ENCODE results near the gene IL1R2. TPM values are rescaled to one million over a fixed set of nuclear protein-coding genes. Genes with fewer than 3 reads are reported as not detected.

The IL1R2 gene
- total and polyA plus RNA-seq, 2 of the 13 experiments (the other 11 are each of a cell fraction or from before 2014, with no cell fraction given): 3.6 to 7.3 TPM

- TF ChIP-seq CAMTA2 (CRISPR knock-in tag; IDR thresholded peaks at IDR 0.05; ENCODE audit: borderline replicate concordance): no peak
- TF ChIP-seq DRAP1 (CRISPR knock-in tag; IDR thresholded peaks at IDR 0.05): peak; percentile 94
- TF ChIP-seq PAWR (CRISPR knock-in tag; IDR thresholded peaks at IDR 0.05; ENCODE audit: borderline replicate concordance): 0 out of 2 replicates have a peak, but pooled peaks have one; percentile 8
- TF ChIP-seq SALL2 (CRISPR knock-in tag; IDR thresholded peaks at IDR 0.05): no peak
- 0 out of 2 replicates have a peak, but pooled peaks have one; percentile 38 for TF ChIP-seq ZNF263 (CRISPR knock-in tag; IDR thresholded peaks at IDR 0.05)
- TF ChIP-seq CENPX (CRISPR knock-in tag; IDR thresholded peaks at IDR 0.05): no peak
- peak; percentile 84; the same call in 1 of the 2 replicates for TF ChIP-seq JUN (CRISPR knock-in tag; IDR thresholded peaks at IDR 0.05)
- TF ChIP-seq ZNF547 (CRISPR knock-in tag; IDR thresholded peaks at IDR 0.05): peak; percentile 58; the same call in 1 of the 2 replicates
- TF ChIP-seq SIN3A (IDR thresholded peaks at IDR 0.05; ENCODE audit: borderline replicate concordance, low read depth, low read length): peak; percentile 32; the same call in 1 of the 2 replicates
- peak; percentile 97 for TF ChIP-seq MLX (CRISPR knock-in tag; IDR thresholded peaks at IDR 0.05)
- peak; percentile 66; the same call in 1 of the 2 replicates for TF ChIP-seq ZNF598 (CRISPR knock-in tag; IDR thresholded peaks at IDR 0.05; ENCODE audit: borderline replicate concordance)
- TF ChIP-seq ZSCAN21 (CRISPR knock-in tag; IDR thresholded peaks at IDR 0.05; ENCODE audit: borderline replicate concordance): peak; percentile 80
- TF ChIP-seq ZFP36L1 (CRISPR knock-in tag; IDR thresholded peaks at IDR 0.05): peak; percentile 82
- peak; percentile 67; the same call in 1 of the 2 replicates for TF ChIP-seq TAF1 (CRISPR knock-in tag; IDR thresholded peaks at IDR 0.05)
- peak; percentile 52; the same call in 1 of the 2 replicates for TF ChIP-seq SP4 (CRISPR knock-in tag; IDR thresholded peaks at IDR 0.05)
- no peak for TF ChIP-seq ZFP62 (CRISPR knock-in tag; IDR thresholded peaks at IDR 0.05)
- peak; percentile 99 for TF ChIP-seq ZSCAN9 (CRISPR knock-in tag; IDR thresholded peaks at IDR 0.05; ENCODE audit: borderline replicate concordance)
- peak; percentile 97 for TF ChIP-seq MTF1 (CRISPR knock-in tag; IDR thresholded peaks at IDR 0.05)
- TF ChIP-seq ZNF747 (CRISPR knock-in tag; IDR thresholded peaks at IDR 0.05; ENCODE audit: borderline replicate concordance): peak; percentile 25; the same call in 1 of the 2 replicates
- TF ChIP-seq ZNF615 (CRISPR knock-in tag; IDR thresholded peaks at IDR 0.05; ENCODE audit: borderline replicate concordance): no peak
- peak; percentile 73 for TF ChIP-seq ZFX (CRISPR knock-in tag; IDR thresholded peaks at IDR 0.05; ENCODE audit: low read depth)
- peak; percentile 69; the same call in 1 of the 2 replicates for TF ChIP-seq KDM2A (CRISPR knock-in tag; IDR thresholded peaks at IDR 0.05; ENCODE audit: borderline replicate concordance, low read depth)
- 0 out of 2 replicates have a peak, but pooled peaks have one; percentile 58 for TF ChIP-seq ZNF678 (CRISPR knock-in tag; IDR thresholded peaks at IDR 0.05)
- peak; percentile 2 for TF ChIP-seq ZNF775 (CRISPR knock-in tag; IDR thresholded peaks at IDR 0.05; ENCODE audit: borderline replicate concordance)
- peak; percentile 78 for TF ChIP-seq HHEX (CRISPR knock-in tag; IDR thresholded peaks at IDR 0.05)
- no peak for TF ChIP-seq ZNF484 (CRISPR knock-in tag; IDR thresholded peaks at IDR 0.05; ENCODE audit: borderline replicate concordance, low read depth)
Observed at GRCh38 chr2:102046135-102046986, 54.6 kb downstream of the IL1R2 start (continued).
